Fibroblast of villous mesenchyme (primary cell): ENCODE data around the gene LAT. TPM values are rescaled to one million over a fixed set of nuclear protein-coding genes. Genes with fewer than 3 reads are reported as not detected.
A peak's percentile ranks its signal among the peaks of the same experiment; 100 is the strongest.

ENCODE experiments used
- DNase-seq: peaks from one replicate; pipeline ENCODE4 v3.0.0-alpha.2; 2010; ENCODE audit warnings: low read depth
- H3K4me3 ChIP-seq: 2 replicates; pipeline ENCODE4 v1.5.1; 2011; ENCODE audit warnings: low read depth, mild to moderate bottlenecking, low read length
- CTCF ChIP-seq: IDR thresholded peaks from 2 replicates; pipeline ENCODE4 v1.5.1; 2012; ENCODE audit warnings: low read depth, mild to moderate bottlenecking, low read length; ENCODE audit not compliant: insufficient read depth
- total RNA-seq: library from RNA; depleted of rRNA; stranded (reverse); fragments of >200 nt; gene quantifications from 2 replicates; pipeline ENCODE4 v1.2.3, GENCODE V29; 2012

The LAT gene
- total RNA-seq, 1 donor = 0.43 TPM

DNA sequence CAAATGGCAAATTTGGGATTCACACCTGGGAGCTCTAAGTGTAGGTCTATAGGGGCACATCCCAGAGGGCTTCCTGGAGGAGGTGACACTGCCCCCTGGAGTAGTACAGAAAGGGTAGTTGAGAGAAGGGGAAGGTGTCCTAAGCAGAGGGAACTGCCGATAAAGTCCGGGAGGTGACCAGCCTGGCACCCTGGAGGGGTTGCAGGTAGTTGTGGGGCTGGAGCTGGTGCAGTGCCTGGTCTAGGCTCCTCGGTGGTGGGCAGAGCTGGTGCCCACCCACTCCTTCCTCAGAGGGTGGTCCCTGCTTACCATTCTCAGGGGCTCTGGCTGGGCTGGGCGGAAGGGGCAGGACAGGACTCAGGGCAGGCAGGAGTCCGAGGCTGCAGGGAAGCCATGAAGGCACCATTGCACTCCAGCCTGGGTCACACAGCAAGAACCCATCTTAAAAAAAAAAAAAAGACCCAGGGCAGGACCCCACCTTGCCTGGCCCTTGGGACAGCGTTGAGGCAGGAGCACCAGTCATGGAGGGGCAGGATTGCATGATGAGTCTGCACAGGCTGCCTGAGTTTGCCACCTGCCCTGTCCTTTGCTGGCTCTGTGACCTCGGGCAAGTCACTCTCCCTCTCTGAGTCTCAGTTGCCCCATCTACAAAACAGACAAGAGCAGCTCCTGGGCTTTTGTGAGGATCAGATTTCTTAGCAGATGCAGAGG is 43.8 kb downstream of the LAT start:
- no peak for TF ChIP-seq CTCF
- no peak overlapping the region for H3K4me3 ChIP-seq
- DNase-seq = peak; percentile 64

DNA sequence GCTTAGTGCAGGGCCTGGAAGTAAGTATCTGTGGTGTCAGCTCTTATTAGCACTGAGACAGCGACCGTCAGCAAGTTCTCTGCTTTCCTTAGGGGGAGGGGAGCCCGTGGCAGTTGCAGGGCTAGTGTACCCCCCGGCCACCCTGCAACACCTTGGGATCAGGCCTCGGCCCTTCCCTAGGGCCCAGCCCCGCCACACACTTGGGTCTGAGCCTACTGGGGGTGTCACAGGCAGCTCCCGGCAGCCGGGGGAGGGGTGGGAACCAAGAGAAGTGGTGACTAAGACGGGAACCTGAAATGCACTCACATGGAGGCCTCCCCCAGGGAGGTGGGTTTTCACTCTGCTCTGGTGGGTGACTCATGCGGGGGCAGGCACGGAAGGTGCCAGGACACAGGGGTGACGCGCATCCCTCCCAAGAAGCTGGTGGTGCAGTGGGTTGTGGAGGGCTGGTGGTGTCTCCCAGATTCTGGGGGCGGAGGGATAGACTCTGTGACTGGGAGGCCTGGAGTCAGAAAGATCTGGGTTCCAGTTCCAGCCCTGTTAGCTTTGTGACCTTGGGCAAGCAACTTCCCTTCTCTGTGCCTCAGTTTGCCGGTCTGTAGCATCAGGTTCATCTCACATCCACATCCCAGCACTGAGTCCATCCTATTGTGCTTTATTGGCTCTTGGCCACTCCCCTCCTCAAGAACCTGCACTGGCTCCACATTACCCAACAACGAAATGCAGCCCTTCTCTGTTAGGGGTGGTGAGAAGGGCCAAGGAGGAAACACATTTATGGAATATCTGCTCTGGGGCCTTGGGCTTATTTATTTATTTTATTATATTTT is 44.5 kb downstream of the LAT start:
- no peak overlapping the region for H3K4me3 ChIP-seq
- peak; percentile 86 for DNase-seq
- no peak for TF ChIP-seq CTCF

- TF ChIP-seq CTCF = no peak
- no peak for DNase-seq
- H3K4me3 ChIP-seq = no peak overlapping the region
These were observed 45.4 kb downstream of the LAT start for GRCh38 chr16:29030086-29030840.

Other genes with a start within 250 kb of the LAT start
- 3.9 TPM in 2 replicates for gene NPIPB9, start 233.3 kb upstream of the LAT start, total RNA-seq
- gene ATXN2L, start 162.1 kb upstream of the LAT start, total RNA-seq = 51.4 and 60.2 TPM in 2 replicates
- 89.5 and 94.6 TPM in 2 replicates for gene TUFM, start 138.7 kb upstream of the LAT start, total RNA-seq
- 16.4 and 19.4 TPM in 2 replicates for gene SH2B1, start 121.2 kb upstream of the LAT start, total RNA-seq
- gene ATP2A1, start 106.6 kb upstream of the LAT start, total RNA-seq = under 0.01 and 0.43 TPM in 2 replicates
- gene RABEP2, start 59.8 kb upstream of the LAT start, total RNA-seq = 29.4 and 35.4 TPM in 2 replicates
- not detected in 2 replicates for gene CD19, start 53.1 kb upstream of the LAT start, total RNA-seq
- gene NFATC2IP, start 34.1 kb upstream of the LAT start, total RNA-seq = 20.0 and 30.7 TPM in 2 replicates
- 33.2 and 34.5 TPM in 2 replicates for gene SPNS1, start 10.3 kb upstream of the LAT start, total RNA-seq